NCI-H2107 (cell line): Measurements from ENCODE around the gene TCF3.

Experiments
- DNase-seq: peaks from one replicate; lab custom pipeline; 2025; lab: John Stamatoyannopoulos, UW

The TCF3 gene

GRCh38 chr19:1630012-1630411 lies 22.4 kb downstream of the TCF3 start:
- no peak for DNase-seq

DNA sequence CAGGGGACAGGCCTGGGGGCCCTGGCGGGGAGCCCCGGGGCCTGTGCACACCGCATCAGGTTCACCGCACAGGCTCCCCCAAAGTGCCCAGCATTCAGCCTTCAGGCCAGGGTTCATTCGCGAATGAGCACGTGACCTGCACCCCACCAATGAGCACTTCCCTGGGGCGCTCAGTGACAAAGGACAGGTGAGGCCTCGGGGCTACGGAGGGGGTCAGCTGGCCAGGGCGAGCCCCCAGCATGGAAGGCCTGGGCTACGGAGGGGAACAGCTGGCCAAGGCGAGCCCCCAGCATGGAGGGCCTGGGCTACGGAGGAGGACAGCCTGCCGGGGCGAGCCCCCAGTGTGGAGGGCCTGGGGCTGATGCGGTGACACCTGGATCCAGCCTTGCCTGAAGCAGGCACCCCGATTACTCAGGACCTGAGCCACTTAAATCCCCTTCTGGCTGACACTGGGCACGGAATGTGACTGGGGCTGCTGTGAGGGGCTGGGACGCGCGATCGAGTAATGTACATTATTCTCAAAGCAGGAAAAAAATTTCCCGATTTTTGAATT lies 23.1 kb downstream of the TCF3 start:
- no peak for DNase-seq

DNA sequence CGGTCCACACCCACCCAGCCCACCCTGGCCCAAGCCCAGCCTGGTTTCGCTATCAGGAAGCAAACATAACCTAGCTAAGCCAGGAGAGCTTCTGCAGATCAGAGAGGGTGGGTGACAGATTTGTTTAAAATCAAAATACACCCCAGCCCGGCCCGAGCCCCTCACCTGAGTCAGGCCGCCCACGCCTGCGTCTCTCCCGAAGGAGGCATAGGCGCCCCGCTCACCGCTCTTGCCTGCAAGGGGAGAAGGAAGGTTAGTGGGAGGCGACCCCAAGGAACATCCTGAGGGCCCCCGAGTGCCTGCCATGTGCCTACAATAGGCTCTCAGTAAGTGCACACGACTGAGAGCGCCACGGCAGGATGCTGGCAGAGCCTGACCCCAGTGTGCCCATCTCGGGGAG lies 25.2 kb downstream of the TCF3 start:
- no peak for DNase-seq

GRCh38 chr19:1626417-1627010 lies 25.9 kb downstream of the TCF3 start:
- DNase-seq = no peak

DNA sequence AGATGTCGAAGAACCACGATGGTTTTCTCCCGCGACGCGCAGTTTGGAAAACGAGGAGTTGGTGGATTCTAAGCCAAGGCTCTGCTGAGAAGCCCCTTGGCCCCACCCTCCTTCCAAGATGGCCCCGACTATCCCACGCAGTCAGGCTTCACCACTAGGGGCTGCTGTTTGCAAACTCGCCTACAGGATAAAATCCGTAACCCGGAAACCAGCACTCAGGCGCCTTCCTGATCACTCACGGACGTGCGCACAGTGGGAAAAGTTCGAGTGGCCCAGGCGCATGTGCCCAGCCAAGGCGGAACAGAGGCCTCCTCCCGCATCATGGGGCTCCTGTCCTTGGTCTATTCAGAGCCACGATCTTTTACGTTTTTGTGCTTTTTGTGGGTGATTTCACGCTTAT lies 28.0 kb downstream of the TCF3 start:
- DNase-seq = no peak

DNA sequence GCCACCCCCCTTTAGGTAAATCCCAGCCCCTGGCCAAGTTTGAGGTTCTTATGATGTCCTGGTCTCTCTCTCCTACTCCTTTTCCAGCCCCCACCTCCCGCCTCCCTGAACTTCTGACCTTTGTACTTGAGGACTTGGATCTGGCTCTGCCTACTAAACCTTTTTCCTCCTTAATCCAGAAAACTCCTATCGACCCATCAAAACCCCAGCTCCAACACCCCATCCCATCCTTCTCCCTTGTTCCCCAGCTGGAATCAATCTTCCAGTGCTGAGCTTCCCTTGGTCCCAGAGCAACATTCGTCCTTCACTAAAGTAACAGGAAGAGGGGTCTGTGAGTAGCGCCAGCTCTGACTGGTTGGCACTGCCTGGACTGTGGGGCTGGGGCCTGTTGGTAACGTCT lies 29.9 kb downstream of the TCF3 start:
- no peak for DNase-seq

DNA sequence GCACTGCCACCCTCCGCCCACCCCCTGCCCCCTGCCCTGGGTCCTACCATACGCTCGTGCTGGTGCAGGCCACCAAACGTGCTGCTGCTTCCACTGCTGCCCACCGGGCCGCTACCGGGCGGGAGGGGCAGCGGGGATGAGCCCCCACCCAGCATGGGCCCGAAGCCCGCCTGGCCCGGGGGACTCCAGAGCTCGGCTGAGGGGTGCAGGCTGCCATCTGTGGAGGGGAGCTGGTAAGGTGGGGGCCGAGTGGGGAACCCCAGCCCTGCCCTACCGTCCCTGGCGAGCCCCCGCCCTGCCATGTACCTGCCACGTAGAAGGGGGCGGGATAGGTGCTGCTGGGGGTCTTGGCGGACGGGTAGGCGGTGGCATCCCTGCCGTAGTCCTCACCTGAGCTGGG lies 30.4 kb downstream of the TCF3 start:
- DNase-seq = no peak

DNA sequence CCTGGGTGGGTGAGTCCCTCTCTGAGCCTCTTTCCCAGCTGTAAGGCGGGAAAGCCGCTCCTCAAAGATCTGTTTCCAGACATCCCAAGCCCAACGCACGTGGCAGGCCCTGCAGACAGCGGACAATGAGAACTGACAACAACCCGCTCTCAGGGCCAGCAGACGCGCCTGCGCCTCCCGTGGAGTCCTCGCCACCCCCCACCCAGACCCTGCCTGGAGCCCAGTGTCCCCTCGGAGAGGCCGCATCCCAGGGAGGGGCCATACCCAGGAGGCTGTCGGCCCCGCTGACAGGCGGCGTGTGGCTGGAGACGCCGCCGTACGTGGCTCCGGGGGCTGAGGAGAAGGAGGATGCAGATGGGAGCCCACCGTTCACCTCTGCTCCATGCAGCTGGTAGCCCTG lies 30.8 kb downstream of the TCF3 start:
- no peak for DNase-seq

DNA sequence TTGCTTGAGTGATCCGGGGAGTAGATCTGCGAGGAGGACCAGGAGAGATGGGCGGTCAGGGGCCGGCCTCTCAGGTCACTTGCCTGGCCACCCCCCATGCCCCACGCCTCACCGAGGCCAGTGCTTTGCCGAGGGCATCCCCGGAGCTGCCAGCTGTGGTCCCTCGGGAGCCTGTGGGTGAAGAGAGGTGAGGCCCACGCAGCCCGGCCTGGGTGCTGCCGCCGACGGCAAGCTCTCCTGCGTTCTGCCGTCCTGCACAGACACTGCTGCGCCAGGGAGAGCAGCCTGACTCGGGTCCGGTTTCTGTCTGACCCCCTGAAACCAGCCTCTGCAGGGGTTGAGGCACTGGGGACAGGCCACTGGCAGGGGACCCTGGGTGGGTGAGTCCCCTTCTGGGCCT lies 31.4 kb downstream of the TCF3 start:
- DNase-seq = no peak

DNA sequence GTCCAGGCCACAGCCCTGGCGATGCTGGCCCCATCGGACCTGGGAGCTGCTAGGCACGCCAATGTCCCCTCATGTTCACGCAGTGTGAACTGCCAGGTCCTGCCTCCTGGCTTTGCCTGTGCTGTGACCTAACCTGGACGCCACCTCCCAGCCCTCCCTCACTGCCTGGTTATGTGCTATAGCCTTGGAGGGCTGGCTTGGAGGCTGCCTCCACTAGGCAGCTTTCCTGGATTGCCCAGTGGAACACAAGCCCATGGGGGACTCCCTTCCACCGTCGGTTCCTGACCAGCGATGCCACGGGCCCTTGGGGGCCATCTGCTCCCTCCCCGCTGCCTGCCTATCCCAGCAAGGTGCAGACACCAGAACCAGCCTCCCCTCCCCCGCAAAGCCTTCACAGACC lies 31.9 kb downstream of the TCF3 start:
- no peak for DNase-seq

- no peak for DNase-seq
These were observed 32.7 kb downstream of the TCF3 start for GRCh38 chr19:1619703-1620102.

- DNase-seq = no peak
These were observed 33.3 kb downstream of the TCF3 start for GRCh38 chr19:1619094-1619439.

DNA sequence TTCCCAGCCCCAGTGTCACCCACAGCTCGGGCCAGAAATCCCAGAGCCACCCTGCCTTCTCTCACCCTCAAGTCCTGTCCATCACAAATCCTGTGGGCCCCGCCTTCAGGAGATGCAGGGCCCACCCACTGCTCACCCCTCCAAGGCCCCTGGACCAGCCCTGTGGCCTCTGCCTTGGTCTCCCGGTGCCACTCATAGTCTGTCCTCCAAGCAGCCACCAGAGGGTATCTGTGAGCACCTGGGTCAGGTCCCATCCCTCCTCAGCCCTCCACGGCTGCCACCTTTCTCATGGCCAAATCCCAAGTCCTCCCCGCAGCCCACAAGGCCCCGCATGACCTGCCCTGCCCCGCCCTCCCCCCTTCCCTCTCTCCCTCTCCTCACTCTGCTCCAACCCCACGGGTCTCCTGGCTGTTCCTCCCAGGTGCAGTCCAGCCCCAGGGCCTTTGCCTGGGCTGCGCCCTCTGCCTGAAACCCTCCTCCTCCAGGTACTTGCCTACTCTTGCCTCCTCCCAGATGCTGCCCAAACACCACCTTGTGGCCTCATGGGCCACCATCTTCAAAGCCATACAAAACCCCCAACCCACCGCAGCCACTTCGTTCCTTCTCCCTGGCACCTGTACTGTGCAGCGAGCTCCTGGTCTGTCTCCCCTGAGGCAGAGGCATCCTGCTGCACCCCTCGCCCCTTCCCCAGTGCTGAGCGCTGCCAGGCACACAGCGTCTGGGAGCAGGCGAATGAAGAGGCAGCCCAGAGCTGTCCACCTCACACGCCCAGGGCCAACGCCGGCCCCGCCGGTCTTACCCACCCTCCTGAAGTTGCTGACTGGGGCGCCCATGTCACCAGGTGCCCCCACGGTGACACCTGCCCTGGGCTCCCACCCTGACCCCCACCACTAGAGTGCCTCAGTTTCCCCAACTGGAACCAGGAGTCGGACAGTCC lies 34.0 kb downstream of the TCF3 start:
- no peak for DNase-seq

- no peak for DNase-seq
These were observed 35.5 kb downstream of the TCF3 start for GRCh38 chr19:1616875-1617274.

- no peak for DNase-seq
These were observed 36.0 kb downstream of the TCF3 start for GRCh38 chr19:1616396-1616795.

DNA sequence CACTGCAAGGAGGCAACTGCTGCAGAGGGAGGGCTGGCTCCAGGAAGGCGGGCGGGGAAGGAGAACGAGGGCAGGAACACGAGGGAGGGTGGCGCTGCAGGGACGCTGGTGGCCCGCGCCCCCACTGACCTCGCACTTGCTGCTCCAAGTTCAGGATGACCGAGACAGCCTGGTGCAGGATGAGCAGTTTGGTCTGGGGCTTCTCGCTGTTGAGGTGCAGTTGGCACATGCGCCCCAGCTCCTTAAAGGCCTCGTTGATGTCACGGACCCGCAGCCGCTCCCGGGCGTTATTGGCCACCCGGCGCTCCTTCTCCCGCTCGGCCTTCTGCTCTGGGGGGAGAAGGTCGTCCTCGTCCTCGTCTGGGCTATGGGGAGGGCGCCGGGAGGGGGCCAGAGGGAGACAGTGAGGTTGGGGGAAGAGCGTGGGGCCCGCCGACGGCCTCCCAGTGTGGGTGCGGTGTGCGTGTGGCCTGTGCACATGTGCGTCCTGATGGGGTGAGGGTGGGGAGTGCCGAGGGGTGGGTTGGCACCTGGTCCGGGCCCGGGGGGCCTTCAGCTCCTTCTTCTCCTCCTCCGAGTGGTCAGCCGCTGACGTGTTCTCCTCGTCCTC lies 37.2 kb downstream of the TCF3 start:
- DNase-seq = no peak

DNA sequence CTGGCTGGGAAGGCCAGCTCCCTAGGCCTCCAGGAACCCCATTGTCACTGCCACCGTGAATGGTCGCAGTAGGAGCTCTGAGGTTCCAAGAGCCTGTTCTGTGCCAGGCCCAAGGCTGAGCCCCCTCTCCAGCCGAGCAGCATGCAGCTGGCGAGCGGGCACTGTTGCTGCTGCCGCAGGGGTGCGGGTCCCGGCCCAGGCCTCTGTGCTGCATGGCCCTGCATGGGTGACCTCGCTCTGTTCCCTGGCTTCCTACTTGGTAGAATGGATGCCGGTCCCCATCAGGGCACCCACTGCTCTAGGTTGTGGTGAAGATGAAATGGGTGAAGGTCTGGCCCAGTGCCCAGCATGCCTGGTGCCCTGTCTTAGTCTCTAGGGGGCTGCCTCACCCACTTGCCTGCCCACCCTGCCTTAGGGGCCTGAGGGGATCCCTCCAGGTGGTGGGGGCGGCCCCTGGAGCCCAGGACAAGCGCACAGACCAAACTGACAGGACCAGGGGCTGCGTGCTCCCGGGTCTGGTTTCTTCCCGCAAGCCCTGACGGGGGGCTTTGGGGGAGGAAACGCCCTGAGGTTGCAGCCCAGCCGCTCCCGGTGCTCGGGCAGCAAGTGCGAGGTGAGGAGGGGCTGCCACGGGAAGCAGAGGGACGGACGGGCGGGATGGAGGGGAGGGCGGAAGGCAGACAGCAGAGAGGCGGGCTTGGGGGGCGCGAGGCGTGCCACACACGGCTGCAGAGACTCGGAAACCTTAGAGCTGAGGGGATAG lies 38.4 kb downstream of the TCF3 start:
- DNase-seq = no peak

- no peak for DNase-seq
These were observed 39.3 kb downstream of the TCF3 start for GRCh38 chr19:1613146-1613545.

DNA sequence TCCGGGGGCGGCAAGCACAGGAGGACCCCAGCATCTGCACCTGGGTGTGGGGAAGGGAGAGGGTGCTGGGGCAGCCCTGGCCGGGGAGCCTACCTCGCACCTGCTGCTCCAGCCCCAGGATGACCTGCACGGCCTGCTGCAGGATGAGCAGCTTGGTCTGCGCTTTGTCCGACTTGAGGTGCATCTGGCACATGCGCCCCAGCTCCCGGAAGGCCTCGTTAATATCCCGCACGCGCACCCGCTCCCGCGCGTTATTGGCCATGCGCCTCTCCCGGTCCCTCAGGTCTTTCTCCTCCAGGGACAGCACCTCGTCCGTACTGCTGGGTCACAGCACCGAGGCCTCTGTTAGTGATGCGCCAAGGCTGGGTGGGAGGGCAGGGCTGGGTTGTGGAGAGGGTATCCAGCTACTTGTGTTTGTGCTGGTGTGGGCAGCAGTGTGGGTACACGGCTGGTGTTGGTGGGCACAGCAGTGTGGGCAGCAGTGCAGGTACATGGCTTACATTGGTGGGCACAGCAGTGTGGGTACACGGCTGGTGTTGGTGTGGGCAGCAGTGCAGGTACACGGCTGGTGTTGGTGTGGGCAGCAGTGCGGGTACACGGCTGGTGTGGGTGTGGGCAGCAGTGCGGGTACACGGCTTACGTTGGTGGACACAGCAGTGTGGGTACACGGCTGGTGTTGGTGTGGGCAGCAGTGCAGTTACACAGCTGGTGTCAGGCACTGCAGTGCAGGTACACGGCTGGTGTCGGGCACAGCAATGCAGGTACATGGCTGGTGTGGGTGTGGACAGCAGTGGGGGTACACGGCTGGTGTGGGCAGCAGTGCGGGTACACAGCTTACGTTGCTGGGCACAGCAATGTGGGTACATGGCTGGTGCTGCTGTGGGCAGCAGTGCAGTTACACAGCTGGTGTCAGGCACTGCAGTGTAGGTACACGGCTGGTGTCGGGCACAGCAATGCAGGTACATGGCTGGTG lies 40.0 kb downstream of the TCF3 start:
- no peak for DNase-seq

- no peak for DNase-seq
These were observed 41.1 kb downstream of the TCF3 start for GRCh38 chr19:1611353-1611752.

DNA sequence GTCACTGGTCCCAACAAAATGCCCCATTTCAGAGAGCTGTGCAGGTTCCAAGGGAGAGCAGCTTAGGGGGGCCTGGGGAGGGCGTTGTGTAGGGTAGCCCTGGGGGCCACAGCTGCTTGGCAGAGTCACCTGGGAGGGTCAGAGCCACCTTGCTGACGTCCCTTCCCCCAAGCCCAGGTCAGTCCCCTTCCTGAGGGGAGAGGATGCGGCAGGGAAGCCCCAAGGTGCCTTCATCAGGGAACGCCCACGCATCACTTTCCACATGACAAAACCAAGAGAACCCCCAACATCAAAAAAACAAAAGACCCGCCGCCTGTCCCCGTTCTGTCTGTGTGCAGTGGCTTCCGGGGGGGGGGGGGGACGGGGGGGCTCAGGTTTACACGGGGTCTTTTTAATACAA lies 41.8 kb downstream of the TCF3 start:
- DNase-seq = no peak
